OCI-LY7 (cell line): ENCODE results near the gene NAT16.

Experiments used
- EZH2phosphoT487 ChIP-seq: fragments of 200-600 bp; sonication (generic); IDR thresholded peaks from 2 replicates; pipeline ENCODE4 v1.6.1; 2018; ENCODE audit warnings: low read depth, borderline replicate concordance, mild to moderate bottlenecking, mixed run types, antibody characterized with exemption, low read length, moderate library complexity, mixed read lengths
- TF ChIP-seq, protein P1 (sequence below): fragments of 200-600 bp; sonication (generic); conservative IDR thresholded peaks from 2 replicates; pipeline ENCODE4 v1.5.1; 2014; ENCODE audit warnings: mild to moderate bottlenecking, antibody characterized with exemption, low read length, moderate library complexity, mixed read lengths

DNA sequence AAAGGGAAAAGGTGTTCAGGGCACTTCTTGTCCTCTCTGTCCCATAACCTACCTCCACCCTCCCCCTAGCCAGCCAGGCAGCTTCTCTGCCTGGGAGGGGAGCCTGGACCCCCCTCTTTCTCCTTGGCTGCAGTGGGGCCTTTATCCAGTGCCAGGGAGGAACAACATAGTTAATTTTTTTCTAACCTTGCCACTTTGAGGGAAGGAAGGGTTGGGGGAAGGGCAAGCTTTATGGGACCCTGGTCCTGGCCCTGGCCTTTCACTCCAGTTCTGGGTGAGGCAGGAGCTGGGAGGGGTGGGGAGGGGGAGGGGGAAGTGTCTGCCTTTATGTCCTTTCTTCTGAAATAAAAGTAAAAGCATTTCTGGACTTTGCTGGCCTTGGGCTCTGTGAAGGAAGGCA, 19.2 kb downstream of the NAT16 start:
- TF ChIP-seq, protein P1, sequence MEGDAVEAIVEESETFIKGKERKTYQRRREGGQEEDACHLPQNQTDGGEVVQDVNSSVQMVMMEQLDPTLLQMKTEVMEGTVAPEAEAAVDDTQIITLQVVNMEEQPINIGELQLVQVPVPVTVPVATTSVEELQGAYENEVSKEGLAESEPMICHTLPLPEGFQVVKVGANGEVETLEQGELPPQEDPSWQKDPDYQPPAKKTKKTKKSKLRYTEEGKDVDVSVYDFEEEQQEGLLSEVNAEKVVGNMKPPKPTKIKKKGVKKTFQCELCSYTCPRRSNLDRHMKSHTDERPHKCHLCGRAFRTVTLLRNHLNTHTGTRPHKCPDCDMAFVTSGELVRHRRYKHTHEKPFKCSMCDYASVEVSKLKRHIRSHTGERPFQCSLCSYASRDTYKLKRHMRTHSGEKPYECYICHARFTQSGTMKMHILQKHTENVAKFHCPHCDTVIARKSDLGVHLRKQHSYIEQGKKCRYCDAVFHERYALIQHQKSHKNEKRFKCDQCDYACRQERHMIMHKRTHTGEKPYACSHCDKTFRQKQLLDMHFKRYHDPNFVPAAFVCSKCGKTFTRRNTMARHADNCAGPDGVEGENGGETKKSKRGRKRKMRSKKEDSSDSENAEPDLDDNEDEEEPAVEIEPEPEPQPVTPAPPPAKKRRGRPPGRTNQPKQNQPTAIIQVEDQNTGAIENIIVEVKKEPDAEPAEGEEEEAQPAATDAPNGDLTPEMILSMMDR = no peak
- no peak for TF ChIP-seq EZH2phosphoT487
